SK-N-SH (cell line): ENCODE data around the gene SEMA3G. TPM values are rescaled to one million over a fixed set of nuclear protein-coding genes. Genes with fewer than 3 reads are reported as not detected.
A peak's percentile ranks its signal among the peaks of the same experiment; 100 is the strongest.

Experiments used
- CTCF ChIA-PET: fragments of 300-600, 350-600 bp; formaldehyde crosslinking; extraction: SDS; loops from one replicate; lab custom pipeline; 2021; lab: Yijun Ruan, JAX
- POLR2A ChIA-PET: fragments of 350-600 bp; sonication (Branson Sonifier 250); formaldehyde crosslinking; extraction: SDS; loops from one replicate; lab custom pipeline; 2020; ENCODE audit warnings: antibody characterized with exemption, inconsistent platforms; lab: Yijun Ruan, JAX
- DNase-seq: peaks from one replicate; pipeline ENCODE4 v3.0.0; 2012
- H2AFZ ChIP-seq: fragments of 200-600 bp; sonication (generic); 2 replicates; pipeline ENCODE4 v1.8.1; 2016; ENCODE audit warnings: antibody characterized with exemption, mild to moderate bottlenecking, low read depth
- H3F3A ChIP-seq: fragments of 200-600 bp; sonication (generic); replicated peaks from 2 replicates; pipeline ENCODE3; 2016; ENCODE audit warnings: antibody characterized with exemption, mild to moderate bottlenecking; ENCODE audit not compliant: insufficient read depth
- H3K27ac ChIP-seq, 2 experiments: fragments of 200-500 bp in 1 of 2; fragments of 200-600 bp in 1 of 2; sonication (Bioruptor generic) in 1 of 2; sonication (generic), shearing (Covaris generic) in 1 of 2; 2 replicates each; pipeline versions ENCODE4 v1.5.1 to v1.6.1; 2014 to 2016; ENCODE audit warnings: low read depth in 2 of 2, inconsistent platforms in 1 of 2, low read length in 1 of 2, mild to moderate bottlenecking in 1 of 2, mixed read lengths in 1 of 2
- H3K27me3 ChIP-seq: fragments of 200-600 bp; sonication (generic), shearing (Covaris generic); 2 replicates; pipeline ENCODE4 v1.6.1; 2016; ENCODE audit warnings: mixed run types; ENCODE audit not compliant: insufficient read depth
- H3K36me3 ChIP-seq, 2 experiments: fragments of 200-500 bp in 1 of 2; fragments of 200-600 bp in 1 of 2; sonication (Bioruptor generic) in 1 of 2; sonication (generic) in 1 of 2; replicated peaks in 1 of 2; 2 replicates each; pipeline versions ENCODE3 to v1.5.1; 2014 to 2016; ENCODE audit warnings: low read length in 1 of 2, mild to moderate bottlenecking in 1 of 2; ENCODE audit not compliant: insufficient read depth in 2 of 2, control insufficient read depth in 1 of 2
- H3K4me1 ChIP-seq, 2 experiments: fragments of 200-500 bp in 1 of 2; fragments of 200-600 bp in 1 of 2; sonication (Bioruptor generic) in 1 of 2; sonication (generic), shearing (Covaris generic) in 1 of 2; 2 replicates each; pipeline versions ENCODE4 v1.5.1 to v1.6.1; 2014 to 2016; ENCODE audit warnings: low read depth in 1 of 2, low read length in 1 of 2, mixed run types in 1 of 2; ENCODE audit not compliant: insufficient read depth in 2 of 2, control insufficient read depth in 1 of 2
- H3K4me2 ChIP-seq: fragments of 200-600 bp; sonication (generic), shearing (Covaris generic); 2 replicates; pipeline ENCODE4 v1.6.1; 2017; ENCODE audit warnings: mixed run types
- H3K4me3 ChIP-seq, 2 experiments: fragments of 200-500 bp in 1 of 2; fragments of 200-600 bp in 1 of 2; sonication (Bioruptor generic) in 1 of 2; sonication (generic), shearing (Covaris generic) in 1 of 2; 2 replicates each; pipeline versions ENCODE4 v1.5.1 to v1.8.1; 2014 to 2016; ENCODE audit warnings: low read depth in 2 of 2, inconsistent platforms in 1 of 2, low read length in 1 of 2, mild to moderate bottlenecking in 1 of 2, mixed read lengths in 1 of 2, moderate library complexity in 1 of 2
- H3K79me2 ChIP-seq: fragments of 200-600 bp; sonication (generic); 2 replicates; pipeline ENCODE4 v1.8.1; 2017; ENCODE audit warnings: mild to moderate bottlenecking; ENCODE audit not compliant: insufficient read depth
- H3K9ac ChIP-seq: fragments of 200-600 bp; sonication (generic); 2 replicates; pipeline ENCODE4 v1.6.1; 2017; ENCODE audit warnings: mixed run types
- H3K9me2 ChIP-seq: fragments of 200-600 bp; sonication (generic); 2 replicates; pipeline ENCODE4 v1.6.1; 2017; ENCODE audit warnings: mixed run types
- H3K9me3 ChIP-seq: fragments of 200-600 bp; sonication (generic); 2 replicates; pipeline ENCODE4 v1.6.1; 2017; ENCODE audit warnings: mixed run types, mild to moderate bottlenecking, moderate library complexity
- H4K20me1 ChIP-seq: fragments of 200-600 bp; sonication (generic); 2 replicates; pipeline ENCODE4 v1.6.1; 2017; ENCODE audit warnings: mild to moderate bottlenecking, mixed run types; ENCODE audit not compliant: insufficient read depth
- ELF1 ChIP-seq: IDR thresholded peaks from 2 replicates; pipeline ENCODE4 v1.4.0; 2012
- FOSL2 ChIP-seq: IDR thresholded peaks from 2 replicates; pipeline ENCODE4 v1.4.0; 2012; ENCODE audit warnings: low read depth, mild to moderate bottlenecking, moderate library complexity, borderline replicate concordance
- FOXJ3 ChIP-seq: sonication (generic); formaldehyde crosslinking; IDR thresholded peaks from 2 replicates; pipeline ENCODE4 v1.5.1; 2020; ENCODE audit warnings: mild to moderate bottlenecking, missing genetic modification reagents
- FOXM1 ChIP-seq: IDR thresholded peaks from 2 replicates; pipeline ENCODE4 v1.4.0; 2012; ENCODE audit warnings: low read depth, mild to moderate bottlenecking
- GABPA ChIP-seq: IDR thresholded peaks from 2 replicates; pipeline ENCODE4 v1.4.0; 2012; ENCODE audit warnings: low read depth, mild to moderate bottlenecking
- GATA2 ChIP-seq: sonication (generic); formaldehyde crosslinking; IDR thresholded peaks from 2 replicates; pipeline ENCODE4 v1.5.0; 2020; ENCODE audit warnings: mild to moderate bottlenecking, missing genetic modification reagents
- IRF3 ChIP-seq: fragments of 150-350 bp; IDR thresholded peaks from 2 replicates; pipeline ENCODE4 v1.6.1; 2016; ENCODE audit warnings: mild to moderate bottlenecking, low read depth, low read length
- MXI1 ChIP-seq: IDR thresholded peaks from 2 replicates; pipeline ENCODE4 v1.6.1; 2012; ENCODE audit warnings: mild to moderate bottlenecking, low read depth, low read length, improper control_type of control experiment
- PBX3 ChIP-seq: IDR thresholded peaks from 2 replicates; pipeline ENCODE4; 2012
- RAD21 ChIP-seq: IDR thresholded peaks from 2 replicates; pipeline ENCODE4 v1.6.1; 2012; ENCODE audit warnings: mild to moderate bottlenecking, low read length
- REST ChIP-seq: IDR thresholded peaks from 2 replicates; pipeline ENCODE4 v1.6.1; 2012; ENCODE audit warnings: mild to moderate bottlenecking, low read depth, low read length, moderate library complexity
- SIN3A ChIP-seq: IDR thresholded peaks from 2 replicates; pipeline ENCODE4 v1.6.1; 2012; ENCODE audit warnings: low read depth, mild to moderate bottlenecking, low read length, moderate library complexity, borderline replicate concordance
- SMC3 ChIP-seq: IDR thresholded peaks from 2 replicates; pipeline ENCODE4 v1.6.1; 2012; ENCODE audit warnings: low read depth, low read length, improper control_type of control experiment
- TAF1 ChIP-seq: IDR thresholded peaks from 2 replicates; pipeline ENCODE4 v1.6.1; 2012; ENCODE audit warnings: low read depth, mild to moderate bottlenecking, low read length, moderate library complexity, borderline replicate concordance
- TCF12 ChIP-seq: IDR thresholded peaks from 2 replicates; pipeline ENCODE4 v1.4.0; 2012
- USF2 ChIP-seq: fragments of 150-350 bp; IDR thresholded peaks from 2 replicates; pipeline ENCODE4 v1.6.1; 2017; ENCODE audit warnings: antibody characterized with exemption, low read length, low read depth, borderline replicate concordance
- YY1 ChIP-seq: IDR thresholded peaks from 2 replicates; pipeline ENCODE4 v1.4.0; 2012; ENCODE audit warnings: low read depth, mild to moderate bottlenecking
- whole genome bisulfite sequencing: methylation state at CpG from one replicate; pipeline ENCODE4 v1.1.6; 2017; ENCODE audit warnings: low lambda C conversion rate; 5-methylcytosine and 5-hydroxymethylcytosine counted together
- polyA plus RNA-seq, 3 experiments: library from polyadenylated mRNA; depleted of rRNA; stranded (reverse); fragments of >200 nt; gene quantifications; 2 replicates each; pipeline ENCODE4 v1.2.3, GENCODE V29; 2012
- TF ChIP-seq, protein P1 (sequence below): IDR thresholded peaks from 2 replicates; pipeline ENCODE4 v1.4.0; 2012; ENCODE audit warnings: low read depth

Gene SEMA3G
- polyA plus RNA-seq, 1 of the 3 experiments (the other 2 are of a cell fraction), result 0.13 TPM

GRCh38 chr3:52492059-52492458 is 47.2 kb upstream of the SEMA3G start:
- Histone ChIP-seq H3K4me3 (no peak overlapping the region), H3K9ac (no peak overlapping the region), H3K79me2 (no peaks in the 10 kb centered on the region), H3K36me3 (peaks cover 4 to 50% of the 10 kb centered on the region in 2 experiments), H2AFZ (no peak overlapping the region), H3K4me2 (no peak overlapping the region), H3K27me3 (no peaks in the 10 kb centered on the region), H3K27ac (no peak overlapping the region), H3K4me1 (peaks cover 3 to 12% of the 10 kb centered on the region in 2 experiments; a peak in 2 of 4 replicates), H3F3A (no peaks in the 10 kb centered on the region), H3K9me2 (no peaks in the 10 kb centered on the region), H4K20me1 (no peaks in the 10 kb centered on the region), H3K9me3 (no peaks in the 10 kb centered on the region)
- ChIA-PET POLR2A (no interaction called here), CTCF (interaction anchor here (4.6 kb wide), 1 partner anchor 20 kb away, joined by 24 read pairs; no protein-coding TSS in a partner anchor)
- no peak for DNase-seq
- no CpG with 5 or more reads among the region's 21 CpGs for WGBS
- TF ChIP-seq GATA2 (CRISPR knock-in tag) (no peak), TAF1 (no peak), MXI1 (no peak), REST (no peak), GABPA (no peak), IRF3 (no peak)
- TF ChIP-seq, protein P1, sequence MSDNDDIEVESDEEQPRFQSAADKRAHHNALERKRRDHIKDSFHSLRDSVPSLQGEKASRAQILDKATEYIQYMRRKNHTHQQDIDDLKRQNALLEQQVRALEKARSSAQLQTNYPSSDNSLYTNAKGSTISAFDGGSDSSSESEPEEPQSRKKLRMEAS, result no peak

- no peaks in the 10 kb centered on the region for H3K27me3 ChIP-seq
- peak overlapping the region in 1 of 2 experiments; percentile 55; a peak in 3 of 4 replicates for H3K27ac ChIP-seq
- peak overlapping the region; percentile 17; the same call in 1 of the 2 replicates for H3K4me2 ChIP-seq
- ChIA-PET CTCF (interaction anchor here (0.8 to 4.6 kb wide), 4 partner anchors 9 to 45 kb away, joined by 3 to 24 read pairs (median 3); no protein-coding TSS in a partner anchor), POLR2A (no interaction called here)
- H2AFZ ChIP-seq, result no peak overlapping the region
- H4K20me1 ChIP-seq, result no peaks in the 10 kb centered on the region
- H3K4me3 ChIP-seq, result no peak overlapping the region
- H3K9me3 ChIP-seq, result no peaks in the 10 kb centered on the region
- H3K9me2 ChIP-seq, result no peaks in the 10 kb centered on the region
- no peaks in the 10 kb centered on the region for H3F3A ChIP-seq
- H3K36me3 ChIP-seq, result peaks cover 4 to 53% of the 10 kb centered on the region in 2 experiments
- 83% methylated on average over 17 of the region's 23 CpGs for WGBS
- TF ChIP-seq IRF3, result no peak
- no peak for TF ChIP-seq PBX3
- no peak for TF ChIP-seq ELF1
- TF ChIP-seq TCF12, result no peak
- no peak for TF ChIP-seq FOXM1
- no peak for TF ChIP-seq FOXJ3
- TF ChIP-seq YY1, result no peak
- no peak for TF ChIP-seq FOSL2
- TF ChIP-seq SMC3, result no peak
- no peak for TF ChIP-seq RAD21
- TF ChIP-seq USF2, result no peak
- no peak for TF ChIP-seq SIN3A
- peaks cover 3 to 9% of the 10 kb centered on the region in 2 experiments; a peak in 2 of 4 replicates for H3K4me1 ChIP-seq
- no peak for DNase-seq
- no peaks in the 10 kb centered on the region for H3K79me2 ChIP-seq
- H3K9ac ChIP-seq, result no peak overlapping the region
Observed at GRCh38 chr3:52490939-52491526, 46.1 kb upstream of the SEMA3G start.
